ENCODE results near the gene NELL1. TPM values are rescaled to one million over a fixed set of nuclear protein-coding genes. Genes with fewer than 3 reads are reported as not detected.

The NELL1 gene
- polyA plus RNA-seq, 4 donors, result 0.18 to 5.1 TPM; not detected in 2

DNA sequence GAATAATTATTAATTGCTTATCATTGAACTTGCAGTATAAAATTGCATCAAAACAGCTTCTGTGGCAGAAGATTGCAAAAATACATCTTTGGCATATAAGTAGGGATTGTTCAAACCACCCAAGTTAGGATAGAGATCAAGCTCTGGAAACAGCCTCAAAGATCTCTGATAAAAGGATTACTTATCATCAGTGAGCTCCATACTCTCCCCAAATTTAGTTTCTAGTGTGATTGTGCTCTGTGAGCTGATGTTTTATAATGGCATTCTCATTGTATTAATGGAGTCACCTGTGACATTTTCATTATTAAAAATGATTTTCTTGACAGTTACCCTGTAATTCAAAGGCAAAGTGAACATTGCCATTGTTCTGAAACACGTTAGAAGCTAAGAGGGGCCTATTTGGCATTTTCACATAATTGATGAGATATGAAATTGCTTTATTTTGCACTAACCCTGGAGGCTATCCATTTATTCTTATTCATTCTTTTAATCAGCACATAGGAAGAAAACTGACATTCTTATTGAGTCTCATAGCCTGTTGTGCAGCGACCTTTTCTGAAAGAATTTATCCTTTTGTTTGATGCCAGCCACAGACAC is 897.2 kb downstream of the NELL1 start:
- WGBS, 3 donors, result 37 to 54% (median 40%) methylated on average over 2 of the region's 2 CpGs
- H3K9me3 ChIP-seq (ENCODE audit: control insufficient read depth in 2 of 2, insufficient read depth in 1 of 2, low read depth in 1 of 2, low read length in 1 of 2), result no peaks in the 10 kb centered on the region
- DNase-seq (no peak), FAIRE-seq (no peak)
- no peak overlapping the region for H3K27ac ChIP-seq (ENCODE audit: low read depth in 1 of 3, low read length in 2 of 3)
- no peaks in the 10 kb centered on the region for H3K36me3 ChIP-seq (ENCODE audit: control insufficient read depth in 3 of 3, insufficient read depth in 2 of 3, low read depth in 1 of 3, low read length in 3 of 3)
- H3K4me1 ChIP-seq (ENCODE audit: control insufficient read depth in 3 of 3, insufficient read depth in 2 of 3, low read depth in 1 of 3, low read length in 2 of 3), result peaks cover 0 to 24% (median 0%) of the 10 kb centered on the region in 3 donors
- H3K27me3 ChIP-seq (ENCODE audit: control insufficient read depth in 3 of 3, insufficient read depth in 3 of 3, low read length in 3 of 3), result no peaks in the 10 kb centered on the region
- no peak overlapping the region for H3K4me3 ChIP-seq (ENCODE audit: low read depth in 1 of 3, low read length in 3 of 3)

DNA sequence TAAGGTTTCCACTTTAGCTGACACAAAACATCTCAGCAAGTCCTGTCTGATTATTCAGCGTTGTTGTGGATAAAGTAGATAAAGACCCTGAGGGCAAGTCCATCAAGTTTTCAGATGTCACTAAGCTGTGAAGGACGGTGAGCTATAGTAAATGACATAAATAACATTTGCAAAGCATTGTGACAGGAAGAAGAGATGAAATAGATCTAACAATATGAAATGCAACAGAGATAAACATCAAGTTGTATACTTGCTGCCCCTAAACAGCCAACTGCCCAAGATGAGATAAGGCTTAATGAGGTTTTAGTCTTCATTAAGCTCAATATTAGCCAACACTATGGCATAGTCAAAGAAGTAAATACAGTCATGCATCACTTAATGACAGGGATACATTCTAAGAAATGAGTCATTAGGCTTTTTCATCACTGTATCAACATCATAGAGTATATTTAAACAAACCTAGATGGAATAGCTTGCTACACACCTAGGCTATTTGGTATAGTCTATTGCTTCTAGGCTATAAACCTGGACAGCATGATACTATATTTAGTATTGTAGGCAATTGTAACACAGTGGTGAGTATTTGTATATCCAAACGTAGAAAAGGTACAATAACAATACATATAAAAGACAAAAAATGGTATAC is 898.4 kb downstream of the NELL1 start:
- WGBS, 3 donors, result 65 to 70% (median 68%) methylated on average over 3 of the region's 3 CpGs
- no peak for FAIRE-seq
- peaks cover 0 to 20% (median 0%) of the 10 kb centered on the region in 3 donors for H3K4me1 ChIP-seq (ENCODE audit: control insufficient read depth in 3 of 3, insufficient read depth in 2 of 3, low read depth in 1 of 3, low read length in 2 of 3)
- H3K9me3 ChIP-seq (ENCODE audit: control insufficient read depth in 2 of 2, insufficient read depth in 1 of 2, low read depth in 1 of 2, low read length in 1 of 2), result no peaks in the 10 kb centered on the region
- no peak for DNase-seq
- H3K36me3 ChIP-seq (ENCODE audit: control insufficient read depth in 3 of 3, insufficient read depth in 2 of 3, low read depth in 1 of 3, low read length in 3 of 3), result no peaks in the 10 kb centered on the region
- no peak overlapping the region for H3K4me3 ChIP-seq (ENCODE audit: low read depth in 1 of 3, low read length in 3 of 3)
- no peaks in the 10 kb centered on the region for H3K27me3 ChIP-seq (ENCODE audit: control insufficient read depth in 3 of 3, insufficient read depth in 3 of 3, low read length in 3 of 3)
- peak overlapping the region in 1 of 3 donors; percentile 18 for H3K27ac ChIP-seq (ENCODE audit: low read depth in 1 of 3, low read length in 2 of 3)

DNA sequence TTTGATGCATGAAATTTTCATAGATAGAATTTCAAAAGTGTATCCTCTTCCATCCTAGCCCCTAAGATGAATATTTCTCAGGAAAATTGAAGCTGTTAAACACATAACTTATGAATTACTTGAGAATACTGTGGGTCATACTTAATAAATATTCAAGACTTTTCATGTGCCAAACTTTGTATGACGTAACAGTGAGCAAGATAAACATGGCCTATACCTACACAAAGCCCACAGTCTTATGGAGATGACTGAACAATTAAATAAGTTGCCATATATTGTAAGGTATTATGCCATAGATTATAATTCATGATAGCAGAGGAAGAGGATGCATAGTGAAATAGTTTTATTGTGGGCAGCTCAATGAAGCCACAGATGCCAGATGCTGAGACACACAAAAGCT is 902.8 kb downstream of the NELL1 start:
- DNase-seq, result no peak
- H3K36me3 ChIP-seq (ENCODE audit: control insufficient read depth in 3 of 3, insufficient read depth in 2 of 3, low read depth in 1 of 3, low read length in 3 of 3), result no peaks in the 10 kb centered on the region
- no peaks in the 10 kb centered on the region for H3K4me1 ChIP-seq (ENCODE audit: control insufficient read depth in 3 of 3, insufficient read depth in 2 of 3, low read depth in 1 of 3, low read length in 2 of 3)
- no peak for FAIRE-seq
- H3K27me3 ChIP-seq (ENCODE audit: control insufficient read depth in 3 of 3, insufficient read depth in 3 of 3, low read length in 3 of 3), result no peaks in the 10 kb centered on the region
- H3K9me3 ChIP-seq (ENCODE audit: control insufficient read depth in 2 of 2, insufficient read depth in 1 of 2, low read depth in 1 of 2, low read length in 1 of 2), result no peaks in the 10 kb centered on the region
- no peak overlapping the region for H3K4me3 ChIP-seq (ENCODE audit: low read depth in 1 of 3, low read length in 3 of 3)
- H3K27ac ChIP-seq (ENCODE audit: low read depth in 1 of 3, low read length in 2 of 3), result no peak overlapping the region
- WGBS, 3 donors, result 68 to 76% (median 72%) methylated on average over 1 of the region's 1 CpG

DNA sequence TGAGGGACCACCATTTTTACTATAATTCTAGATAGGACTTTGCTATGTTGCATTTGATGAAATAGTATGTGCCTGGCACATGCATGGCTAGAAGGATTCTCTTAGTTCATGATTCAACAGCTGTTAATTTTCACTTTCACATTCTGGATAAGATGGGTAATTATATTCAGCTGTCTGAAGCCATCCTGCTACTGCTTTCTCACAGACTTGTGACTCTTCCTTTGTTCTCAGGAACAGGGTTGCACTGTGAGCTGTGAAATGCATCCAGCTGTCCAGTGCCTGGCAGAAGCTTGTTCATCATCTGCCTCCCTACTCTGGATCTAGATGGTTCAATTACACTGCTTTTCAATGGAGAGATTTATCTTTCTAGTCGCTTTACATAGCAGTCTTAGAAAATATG is 913.4 kb downstream of the NELL1 start:
- Histone ChIP-seq H3K4me1 (ENCODE audit: control insufficient read depth in 3 of 3, insufficient read depth in 2 of 3, low read depth in 1 of 3, low read length in 2 of 3) (no peaks in the 10 kb centered on the region), H3K4me3 (ENCODE audit: low read depth in 1 of 3, low read length in 3 of 3) (no peak overlapping the region), H3K27ac (ENCODE audit: low read depth in 1 of 3, low read length in 2 of 3) (no peak overlapping the region), H3K27me3 (ENCODE audit: control insufficient read depth in 3 of 3, insufficient read depth in 3 of 3, low read length in 3 of 3) (no peaks in the 10 kb centered on the region), H3K9me3 (ENCODE audit: control insufficient read depth in 2 of 2, insufficient read depth in 1 of 2, low read depth in 1 of 2, low read length in 1 of 2) (no peaks in the 10 kb centered on the region), H3K36me3 (ENCODE audit: control insufficient read depth in 3 of 3, insufficient read depth in 2 of 3, low read depth in 1 of 3, low read length in 3 of 3) (no peaks in the 10 kb centered on the region)
- FAIRE-seq (no peak), DNase-seq (no peak)
- 77 to 86% (median 85%) methylated on average over 1 of the region's 1 CpG for WGBS, 3 donors

DNA sequence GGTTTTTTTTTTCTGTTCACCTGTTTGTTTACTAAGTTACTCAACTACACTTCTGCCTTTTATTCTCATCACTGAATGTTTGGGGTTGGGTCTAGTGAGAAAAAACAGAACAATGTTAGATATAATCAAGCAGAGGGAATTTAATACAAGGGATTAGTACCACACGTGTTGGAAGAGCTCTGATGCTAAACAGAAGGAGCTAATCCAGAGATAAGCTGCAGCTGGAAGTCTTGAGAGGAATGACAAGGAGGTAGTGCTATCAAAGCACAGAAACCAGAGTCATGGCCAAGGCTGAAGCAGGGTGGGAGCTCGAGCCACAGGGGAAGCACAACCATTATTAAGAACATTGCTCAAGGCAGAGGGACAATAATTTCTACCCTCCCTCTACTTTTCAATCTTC is 919.4 kb downstream of the NELL1 start:
- DNase-seq (no peak), FAIRE-seq (no peak)
- Histone ChIP-seq H3K9me3 (ENCODE audit: control insufficient read depth in 2 of 2, insufficient read depth in 1 of 2, low read depth in 1 of 2, low read length in 1 of 2) (peaks cover 0 to under 1% of the 10 kb centered on the region in 2 donors), H3K36me3 (ENCODE audit: control insufficient read depth in 3 of 3, insufficient read depth in 2 of 3, low read depth in 1 of 3, low read length in 3 of 3) (no peaks in the 10 kb centered on the region), H3K27me3 (ENCODE audit: control insufficient read depth in 3 of 3, insufficient read depth in 3 of 3, low read length in 3 of 3) (no peaks in the 10 kb centered on the region), H3K4me3 (ENCODE audit: low read depth in 1 of 3, low read length in 3 of 3) (no peak overlapping the region), H3K27ac (ENCODE audit: low read depth in 1 of 3, low read length in 2 of 3) (no peak overlapping the region), H3K4me1 (ENCODE audit: control insufficient read depth in 3 of 3, insufficient read depth in 2 of 3, low read depth in 1 of 3, low read length in 2 of 3) (no peaks in the 10 kb centered on the region)
- WGBS, 3 donors, result 14 to 31% (median 28%) methylated on average over 2 of the region's 2 CpGs

DNA sequence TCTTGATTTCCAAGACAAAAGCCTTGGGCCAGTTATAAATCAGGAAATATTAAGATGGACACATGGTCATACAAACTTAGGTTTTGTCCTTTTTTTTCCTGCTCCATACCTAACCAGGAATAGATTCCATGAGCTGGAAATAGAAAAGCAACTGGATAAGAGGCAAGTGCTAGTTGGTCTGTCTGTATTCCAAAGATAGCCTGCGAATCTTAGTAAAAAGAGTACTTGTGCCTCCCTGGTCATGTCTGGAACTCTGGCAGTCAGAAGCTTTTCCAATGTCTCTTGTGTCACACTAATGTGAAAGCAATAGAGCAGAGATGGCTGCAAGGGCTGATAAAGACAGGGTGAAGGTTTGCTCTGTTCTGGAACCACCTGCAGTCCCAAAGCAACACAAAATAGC is 933.3 kb downstream of the NELL1 start:
- no peaks in the 10 kb centered on the region for H3K4me1 ChIP-seq (ENCODE audit: control insufficient read depth in 3 of 3, insufficient read depth in 2 of 3, low read depth in 1 of 3, low read length in 2 of 3)

DNA sequence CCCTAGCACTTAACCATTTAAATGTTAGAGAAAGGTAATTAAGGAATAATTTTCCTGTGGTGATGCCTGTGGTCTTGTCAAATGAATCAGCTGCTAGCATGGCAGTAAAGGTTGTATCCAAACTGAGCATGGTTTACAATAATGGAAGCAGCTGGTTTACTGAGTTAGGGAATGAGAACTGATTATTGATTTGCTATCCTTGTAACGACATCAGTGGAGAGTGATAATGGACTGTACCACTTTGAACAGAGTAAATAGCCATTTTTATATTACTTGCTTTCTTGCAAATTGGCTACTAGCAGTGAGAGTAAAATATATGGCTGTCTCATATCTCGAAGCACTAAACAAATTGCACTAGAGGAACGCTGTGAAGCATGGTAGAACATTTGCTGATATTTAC is 934.5 kb downstream of the NELL1 start:
- H3K27ac ChIP-seq (ENCODE audit: low read depth in 1 of 3, low read length in 2 of 3), result no peak overlapping the region
- no peaks in the 10 kb centered on the region for H3K36me3 ChIP-seq (ENCODE audit: control insufficient read depth in 3 of 3, insufficient read depth in 2 of 3, low read depth in 1 of 3, low read length in 3 of 3)
- FAIRE-seq (no peak), DNase-seq (no peak)
- H3K4me3 ChIP-seq (ENCODE audit: low read depth in 1 of 3, low read length in 3 of 3), result no peak overlapping the region
- H3K9me3 ChIP-seq (ENCODE audit: control insufficient read depth in 2 of 2, insufficient read depth in 1 of 2, low read depth in 1 of 2, low read length in 1 of 2), result no peaks in the 10 kb centered on the region
- no peaks in the 10 kb centered on the region for H3K4me1 ChIP-seq (ENCODE audit: control insufficient read depth in 3 of 3, insufficient read depth in 2 of 3, low read depth in 1 of 3, low read length in 2 of 3)
- no peaks in the 10 kb centered on the region for H3K27me3 ChIP-seq (ENCODE audit: control insufficient read depth in 3 of 3, insufficient read depth in 3 of 3, low read length in 3 of 3)
- 21 to 55% (median 22%) methylated on average over 3 of the region's 3 CpGs for WGBS, 3 donors

More for the DNA sequence above, 933.3 kb downstream of the NELL1 start:
- Histone ChIP-seq H3K9me3 (ENCODE audit: control insufficient read depth in 2 of 2, insufficient read depth in 1 of 2, low read depth in 1 of 2, low read length in 1 of 2) (no peaks in the 10 kb centered on the region), H3K27ac (ENCODE audit: low read depth in 1 of 3, low read length in 2 of 3) (no peak overlapping the region), H3K27me3 (ENCODE audit: control insufficient read depth in 3 of 3, insufficient read depth in 3 of 3, low read length in 3 of 3) (no peaks in the 10 kb centered on the region), H3K4me3 (ENCODE audit: low read depth in 1 of 3, low read length in 3 of 3) (no peak overlapping the region), H3K36me3 (ENCODE audit: control insufficient read depth in 3 of 3, insufficient read depth in 2 of 3, low read depth in 1 of 3, low read length in 3 of 3) (no peaks in the 10 kb centered on the region)
- FAIRE-seq (no peak), DNase-seq (no peak)
- WGBS, 3 donors, result 81 to 91% (median 91%) methylated on average over 1 of the region's 1 CpG

DNA sequence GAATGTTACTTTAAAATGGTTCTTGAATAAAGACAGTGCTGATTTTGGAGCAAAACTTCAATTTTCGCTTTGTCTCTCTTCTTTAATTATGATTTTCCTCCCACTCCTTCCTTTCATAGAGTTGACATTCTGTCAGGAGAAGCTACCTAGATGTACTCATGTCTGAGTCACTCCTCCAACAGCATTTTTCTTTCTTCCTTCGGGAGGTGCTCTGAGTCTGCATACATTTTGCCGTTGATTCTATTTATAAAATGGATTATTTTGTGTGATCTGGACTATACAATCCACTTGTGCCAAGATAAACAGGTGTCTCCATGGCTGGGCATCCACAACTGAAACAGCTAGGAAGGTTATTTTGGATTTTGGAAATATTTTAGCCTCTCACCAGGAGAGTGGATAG is 935.2 kb downstream of the NELL1 start:
- WGBS, 3 donors, result 68 to 85% (median 75%) methylated on average over 3 of the region's 3 CpGs
- Histone ChIP-seq H3K4me1 (ENCODE audit: control insufficient read depth in 3 of 3, insufficient read depth in 2 of 3, low read depth in 1 of 3, low read length in 2 of 3) (no peaks in the 10 kb centered on the region), H3K27me3 (ENCODE audit: control insufficient read depth in 3 of 3, insufficient read depth in 3 of 3, low read length in 3 of 3) (no peaks in the 10 kb centered on the region), H3K27ac (ENCODE audit: low read depth in 1 of 3, low read length in 2 of 3) (no peak overlapping the region), H3K9me3 (ENCODE audit: control insufficient read depth in 2 of 2, insufficient read depth in 1 of 2, low read depth in 1 of 2, low read length in 1 of 2) (no peaks in the 10 kb centered on the region), H3K36me3 (ENCODE audit: control insufficient read depth in 3 of 3, insufficient read depth in 2 of 3, low read depth in 1 of 3, low read length in 3 of 3) (no peaks in the 10 kb centered on the region), H3K4me3 (ENCODE audit: low read depth in 1 of 3, low read length in 3 of 3) (no peak overlapping the region)
- no peak for DNase-seq
- no peak for FAIRE-seq

DNA sequence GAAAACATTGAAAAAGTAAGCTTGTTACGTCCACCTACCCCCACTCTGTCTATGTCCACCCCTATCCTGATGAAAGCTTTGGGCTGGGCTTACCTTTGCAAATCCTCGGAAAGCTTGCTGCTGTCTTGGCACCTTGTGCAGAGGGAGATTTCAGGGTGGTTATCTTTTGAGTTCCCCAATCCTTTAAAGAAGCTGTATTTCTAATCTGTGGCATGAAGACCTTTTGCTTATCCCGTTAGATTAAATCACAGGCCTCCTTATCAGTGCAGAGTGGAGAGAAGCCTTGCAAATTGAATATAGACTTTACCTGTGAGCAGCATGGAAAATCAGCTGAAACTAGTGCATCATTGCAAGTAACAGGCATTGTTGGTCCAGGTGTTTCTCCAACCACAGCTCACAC is 942.9 kb downstream of the NELL1 start:
- Histone ChIP-seq H3K36me3 (ENCODE audit: control insufficient read depth in 3 of 3, insufficient read depth in 2 of 3, low read depth in 1 of 3, low read length in 3 of 3) (no peaks in the 10 kb centered on the region), H3K4me3 (ENCODE audit: low read depth in 1 of 3, low read length in 3 of 3) (no peak overlapping the region), H3K9me3 (ENCODE audit: control insufficient read depth in 2 of 2, insufficient read depth in 1 of 2, low read depth in 1 of 2, low read length in 1 of 2) (no peaks in the 10 kb centered on the region), H3K27ac (ENCODE audit: low read depth in 1 of 3, low read length in 2 of 3) (no peak overlapping the region), H3K27me3 (ENCODE audit: control insufficient read depth in 3 of 3, insufficient read depth in 3 of 3, low read length in 3 of 3) (no peaks in the 10 kb centered on the region), H3K4me1 (ENCODE audit: control insufficient read depth in 3 of 3, insufficient read depth in 2 of 3, low read depth in 1 of 3, low read length in 2 of 3) (no peaks in the 10 kb centered on the region)
- no peak for DNase-seq
- no peak for FAIRE-seq
- WGBS, 3 donors, result 27 to 54% (median 31%) methylated on average over 3 of the region's 3 CpGs

Data from small intestine (tissue), 7 donors.